Left lung (tissue), 10 donors: Measurements from ENCODE around the gene GSG1. TPM values are rescaled to one million over a fixed set of nuclear protein-coding genes. Genes with fewer than 3 reads are reported as not detected.
A peak's percentile ranks its signal among the peaks of the same experiment; 100 is the strongest.

Experiments
- ATAC-seq: fragments of 200-7000 bp; cut with Tn5 transposase; one replicate; pipeline ENCODE4 v1.9.1; 2020; ENCODE audit warnings: moderate library complexity
- DNase-seq, 4 donors: peaks; one replicate each; pipeline ENCODE4 v3.0.0-alpha.2; 2013 to 2020
- H3K27ac ChIP-seq, 2 donors: fragments of 200-600 bp; sonication (generic) in 1 of 2; one replicate each; pipeline versions ENCODE4 v1.5.0 to v1.8.0; 2020 to 2021
- H3K27me3 ChIP-seq, 2 donors: fragments of 200-600 bp; sonication (generic) in 1 of 2; one replicate each; pipeline versions ENCODE4 v1.5.0 to v1.8.0; 2020 to 2021
- H3K36me3 ChIP-seq, 2 donors: fragments of 200-600 bp; sonication (generic) in 1 of 2; one replicate each; pipeline versions ENCODE4 v1.5.0 to v1.8.0; 2020 to 2021
- H3K4me1 ChIP-seq, 2 donors: fragments of 200-600 bp; one replicate each; pipeline ENCODE4 v1.8.0; 2021
- H3K4me3 ChIP-seq, 2 donors: fragments of 200-600 bp; sonication (generic) in 1 of 2; one replicate each; pipeline versions ENCODE4 v1.5.0 to v1.8.0; 2020 to 2021; ENCODE audit warnings: mild to moderate bottlenecking in 1 of 2
- H3K9me3 ChIP-seq, 2 donors: fragments of 200-600 bp; sonication (generic) in 1 of 2; one replicate each; pipeline versions ENCODE4 v1.5.0 to v1.8.0; 2020 to 2021
- intact Hi-C, 2 donors: fragments of 100-400 bp; cut with DNase I; formaldehyde crosslinking; loops; one replicate each; pipeline versions ENCODE4 v1.11.2 to v1.14.2; 2022
- polyA plus RNA-seq, 6 donors: library from polyadenylated mRNA; unstranded; fragments of 120-200 nt; gene quantifications; one replicate each; pipeline ENCODE4 v1.2.1, GENCODE V29; 2013; ENCODE audit not compliant: insufficient read length in 6 of 6
- total RNA-seq, 2 donors: library from RNA; stranded (reverse); fragmentation: NEBNext Ultra II Directional; extraction: Animal tissue kit (Norgen Biotek cat#: 25700); gene quantifications; one replicate each; pipeline ENCODE4 v1.2.1, GENCODE V29; 2021
- TF ChIP-seq, protein P1 (sequence below), 2 donors: fragments of 200-600 bp; sonication (generic) in 1 of 2; IDR thresholded peaks; one replicate each; pipeline versions ENCODE4 v1.5.0 to v1.8.0; 2021; ENCODE audit warnings: antibody characterized with exemption in 2 of 2
- donor health status: DM: no; HTN: yes; CAD: no.
- donor health status: DM: no; HTN: no; CAD: no.

GSG1 gene
- total and polyA plus RNA-seq, 8 donors = 0.26 to 0.75 (median 0.61) TPM; not detected in 1

DNA sequence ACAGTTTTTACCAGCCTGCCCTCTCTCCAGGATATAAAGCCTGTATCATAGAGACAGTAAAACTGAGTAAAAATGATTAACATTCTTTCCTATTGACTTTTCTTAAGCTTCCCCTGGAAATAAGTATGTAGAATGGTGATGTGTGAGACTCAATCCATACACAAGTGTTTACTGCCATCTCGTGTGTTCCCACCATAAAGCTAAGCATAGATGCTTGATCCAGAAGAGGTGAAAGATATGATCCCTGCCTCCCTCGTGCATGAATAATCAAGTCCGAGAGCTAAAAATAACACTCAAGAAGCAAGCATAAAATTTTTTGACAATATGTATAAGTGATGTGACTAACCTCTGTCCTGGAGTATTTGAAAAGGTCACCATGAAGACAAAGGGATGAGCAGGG is 16.9 kb upstream of the GSG1 start:
- TF ChIP-seq, protein P1, sequence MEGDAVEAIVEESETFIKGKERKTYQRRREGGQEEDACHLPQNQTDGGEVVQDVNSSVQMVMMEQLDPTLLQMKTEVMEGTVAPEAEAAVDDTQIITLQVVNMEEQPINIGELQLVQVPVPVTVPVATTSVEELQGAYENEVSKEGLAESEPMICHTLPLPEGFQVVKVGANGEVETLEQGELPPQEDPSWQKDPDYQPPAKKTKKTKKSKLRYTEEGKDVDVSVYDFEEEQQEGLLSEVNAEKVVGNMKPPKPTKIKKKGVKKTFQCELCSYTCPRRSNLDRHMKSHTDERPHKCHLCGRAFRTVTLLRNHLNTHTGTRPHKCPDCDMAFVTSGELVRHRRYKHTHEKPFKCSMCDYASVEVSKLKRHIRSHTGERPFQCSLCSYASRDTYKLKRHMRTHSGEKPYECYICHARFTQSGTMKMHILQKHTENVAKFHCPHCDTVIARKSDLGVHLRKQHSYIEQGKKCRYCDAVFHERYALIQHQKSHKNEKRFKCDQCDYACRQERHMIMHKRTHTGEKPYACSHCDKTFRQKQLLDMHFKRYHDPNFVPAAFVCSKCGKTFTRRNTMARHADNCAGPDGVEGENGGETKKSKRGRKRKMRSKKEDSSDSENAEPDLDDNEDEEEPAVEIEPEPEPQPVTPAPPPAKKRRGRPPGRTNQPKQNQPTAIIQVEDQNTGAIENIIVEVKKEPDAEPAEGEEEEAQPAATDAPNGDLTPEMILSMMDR (IDR thresholded peaks at IDR 0.05) = no peak

DNA sequence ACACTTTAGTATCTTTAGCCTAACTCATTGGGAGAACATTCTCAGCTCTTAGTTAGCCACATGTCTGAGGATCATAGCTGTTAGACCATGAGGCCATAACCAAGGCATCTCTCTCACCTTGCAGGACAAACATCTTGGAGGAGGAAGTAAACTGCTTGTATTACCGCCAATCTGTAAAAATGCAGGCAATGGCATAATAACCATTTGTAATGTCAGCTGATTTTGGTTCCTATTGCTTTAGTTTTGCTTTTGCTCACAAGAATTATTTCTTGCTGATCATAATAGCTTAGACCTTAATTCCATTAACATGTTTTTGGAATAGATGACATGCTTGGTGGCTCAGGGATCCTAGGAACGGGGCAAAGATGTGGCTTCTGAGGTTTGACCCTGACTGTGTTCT is 16.4 kb upstream of the GSG1 start:
- no peak overlapping the region for H3K27ac ChIP-seq
- TF ChIP-seq, protein P1 (IDR thresholded peaks at IDR 0.05) = no peak
- DNase-seq (no peak), ATAC-seq (no peak)
- H3K9me3 ChIP-seq = no peaks in the 10 kb centered on the region
- H3K4me1 ChIP-seq = peaks cover 0 to 5% of the 10 kb centered on the region in 2 donors
- no peaks in the 10 kb centered on the region for H3K36me3 ChIP-seq
- no peaks in the 10 kb centered on the region for H3K27me3 ChIP-seq
- intact Hi-C loops = no loop called here
- H3K4me3 ChIP-seq = no peak overlapping the region

More for the DNA sequence above, 16.9 kb upstream of the GSG1 start:
- no peaks in the 10 kb centered on the region for H3K9me3 ChIP-seq
- H3K36me3 ChIP-seq = no peaks in the 10 kb centered on the region
- no peak for ATAC-seq
- no peaks in the 10 kb centered on the region for H3K27me3 ChIP-seq
- no peak overlapping the region for H3K4me3 ChIP-seq
- peaks cover 0 to 11% of the 10 kb centered on the region in 2 donors for H3K4me1 ChIP-seq
- no peak for DNase-seq
- intact Hi-C loops = no loop called here
- no peak overlapping the region for H3K27ac ChIP-seq

DNA sequence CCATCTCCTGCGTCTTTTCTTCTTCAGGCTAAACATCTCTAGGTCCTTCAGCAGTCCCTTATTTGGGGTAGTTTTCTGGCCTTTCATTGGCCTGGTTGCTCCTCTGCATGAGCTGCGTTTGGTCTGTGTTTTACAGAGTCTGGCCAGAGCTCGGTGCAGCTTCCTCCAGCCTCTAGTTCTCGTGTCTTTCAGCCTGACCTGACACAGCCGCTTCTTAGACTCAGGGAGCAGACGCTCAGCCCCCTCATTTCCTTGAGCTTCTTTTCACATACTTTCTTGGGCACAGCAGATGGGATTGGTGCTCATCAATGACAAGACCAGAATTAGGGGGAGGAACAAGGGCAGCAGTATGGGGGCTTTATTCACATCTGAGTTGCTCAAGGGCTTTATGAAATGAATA is 13.6 kb upstream of the GSG1 start:
- intact Hi-C loops = no loop called here
- Histone ChIP-seq H3K27me3 (no peaks in the 10 kb centered on the region), H3K9me3 (no peaks in the 10 kb centered on the region), H3K4me1 (peaks cover 0 to 3% of the 10 kb centered on the region in 2 donors), H3K27ac (no peak overlapping the region), H3K36me3 (no peaks in the 10 kb centered on the region), H3K4me3 (no peak overlapping the region)
- ATAC-seq (no peak), DNase-seq (no peak)
- TF ChIP-seq, protein P1 (IDR thresholded peaks at IDR 0.05) = no peak

DNA sequence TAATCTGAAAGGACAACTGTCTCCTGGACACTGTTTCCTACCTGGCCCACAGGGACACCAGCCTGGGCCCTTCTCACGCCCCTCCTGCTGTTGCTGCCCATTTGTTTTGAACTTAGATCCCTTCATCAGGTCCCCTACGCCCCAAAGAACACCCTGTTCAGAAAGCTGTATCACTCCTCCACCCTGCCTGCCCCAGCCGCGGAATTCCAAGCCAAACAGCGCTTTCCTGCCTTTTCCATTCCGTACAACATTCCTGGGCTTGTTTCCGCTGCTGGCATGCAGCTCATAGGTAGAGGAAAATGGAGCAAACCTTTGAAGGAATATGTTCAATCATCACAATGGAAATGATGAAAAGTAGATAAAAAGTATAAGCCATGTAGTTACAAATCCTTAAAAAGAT is 12.8 kb upstream of the GSG1 start:
- Histone ChIP-seq H3K27ac (no peak overlapping the region), H3K36me3 (no peaks in the 10 kb centered on the region), H3K4me1 (peaks cover 0 to 3% of the 10 kb centered on the region in 2 donors), H3K4me3 (no peak overlapping the region), H3K9me3 (no peaks in the 10 kb centered on the region), H3K27me3 (no peaks in the 10 kb centered on the region)
- ATAC-seq = no peak
- no peak for DNase-seq
- TF ChIP-seq, protein P1 (IDR thresholded peaks at IDR 0.05) = no peak
- intact Hi-C loops = no loop called here

DNA sequence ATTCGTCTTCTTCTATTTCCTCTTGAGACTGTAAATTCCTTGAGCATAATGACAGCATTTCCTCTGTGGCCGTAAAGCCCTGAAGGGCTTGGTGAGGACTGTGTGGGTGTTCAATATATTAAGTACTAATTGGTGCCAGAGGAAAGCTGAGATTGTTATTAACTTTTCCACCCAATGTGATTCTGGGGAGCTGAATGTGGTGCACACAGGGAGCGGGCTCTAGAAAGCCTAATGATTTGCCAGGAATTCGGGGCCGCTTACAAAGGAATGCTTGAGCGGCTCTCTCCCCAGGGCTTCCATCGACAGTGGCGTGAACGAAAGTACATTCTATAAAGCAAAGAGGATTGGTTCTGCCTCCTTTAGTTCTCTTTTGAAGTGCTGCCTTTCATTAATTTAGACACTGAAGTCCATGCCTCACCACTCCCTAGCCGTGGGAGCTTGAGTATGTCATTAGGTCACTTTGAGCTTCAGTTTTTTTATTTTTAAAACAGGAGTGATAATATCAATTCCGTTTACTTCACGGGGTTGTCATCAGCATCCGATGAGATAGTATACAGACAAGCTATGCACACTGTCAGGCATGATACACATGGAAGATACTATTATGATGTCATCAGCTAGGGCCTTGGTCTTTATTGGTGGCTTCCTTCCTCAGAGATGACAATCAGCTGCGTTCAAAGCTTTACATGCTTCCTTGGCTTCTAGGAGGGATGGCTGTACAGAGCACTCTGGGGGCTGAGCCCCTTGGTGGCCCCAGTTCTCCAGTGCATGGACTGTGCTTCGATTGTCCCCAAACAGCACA is 11.0 kb upstream of the GSG1 start:
- Histone ChIP-seq H3K9me3 (no peaks in the 10 kb centered on the region), H3K4me3 (no peak overlapping the region), H3K4me1 (peaks cover 0 to 3% of the 10 kb centered on the region in 2 donors), H3K27me3 (no peaks in the 10 kb centered on the region), H3K36me3 (no peaks in the 10 kb centered on the region), H3K27ac (peak overlapping the region in 1 of 2 donors; percentile 31)
- DNase-seq = no peak
- ATAC-seq = peak; percentile 65
- intact Hi-C loops = no loop called here
- TF ChIP-seq, protein P1 (IDR thresholded peaks at IDR 0.05) = no peak
